ENCODE results near the gene ESR1. TPM values are rescaled to one million over a fixed set of nuclear protein-coding genes. Genes with fewer than 3 reads are reported as not detected.

ESR1 gene
- total RNA-seq, 2 donors from 2014 or later = 4.9 TPM

DNA sequence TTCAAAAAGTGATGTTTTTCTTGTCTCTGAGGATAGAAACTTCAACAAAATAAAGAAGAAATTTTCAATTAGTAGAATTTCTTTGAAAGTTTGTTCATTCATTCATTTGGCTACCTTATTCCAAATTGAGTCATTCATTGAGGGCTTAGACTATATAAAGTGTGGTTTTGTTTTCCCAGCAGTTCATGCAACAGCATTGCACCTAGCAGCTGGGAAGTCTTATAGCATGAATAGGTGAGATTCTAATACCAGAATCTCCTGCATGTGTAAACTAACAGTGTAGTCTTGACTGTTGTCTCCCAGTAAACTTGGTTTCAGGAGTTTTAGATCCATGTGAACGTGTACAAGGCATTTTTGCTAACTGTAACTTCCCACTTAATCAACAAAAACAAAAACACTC is 7.1 kb downstream of the ESR1 start:
- Histone ChIP-seq H3K27me3 (replicated peaks; ENCODE audit: insufficient read depth) (no peaks in the 10 kb centered on the region), H3K4me3 (no peak overlapping the region), H3K27ac (no peak overlapping the region), H3K9me3 (no peaks in the 10 kb centered on the region), H3K4me1 (ENCODE audit: control insufficient read depth in 1 of 2, low read depth in 2 of 2) (peaks cover 0 to 2% of the 10 kb centered on the region in 2 donors), H3K36me3 (no peaks in the 10 kb centered on the region)
- ATAC-seq (ENCODE audit: insufficient number of reproducible peaks, low FRiP score, low read depth) = no peak
- no peak for DNase-seq (ENCODE audit: low spot score)
- TF ChIP-seq CTCF (IDR thresholded peaks at IDR 0.05) = no peak

GRCh38 chr6:151822252-151823111 is 15.0 kb downstream of the ESR1 start:
- TF ChIP-seq CTCF (IDR thresholded peaks at IDR 0.05) = no peak
- H3K27me3 ChIP-seq (replicated peaks; ENCODE audit: insufficient read depth) = no peaks in the 10 kb centered on the region
- H3K27ac ChIP-seq = no peak overlapping the region
- no peak overlapping the region for H3K4me3 ChIP-seq
- no peak for DNase-seq (ENCODE audit: low spot score)
- H3K4me1 ChIP-seq (ENCODE audit: control insufficient read depth in 1 of 2, low read depth in 2 of 2) = no peaks in the 10 kb centered on the region
- H3K36me3 ChIP-seq = no peaks in the 10 kb centered on the region
- ATAC-seq (ENCODE audit: insufficient number of reproducible peaks, low FRiP score, low read depth) = no peak
- H3K9me3 ChIP-seq = no peaks in the 10 kb centered on the region

- no peak overlapping the region for H3K27ac ChIP-seq
- no peak for TF ChIP-seq CTCF (IDR thresholded peaks at IDR 0.05)
- ATAC-seq (ENCODE audit: insufficient number of reproducible peaks, low FRiP score, low read depth) = no peak
Observed at GRCh38 chr6:151826517-151827142, 19.1 kb downstream of the ESR1 start.

DNA sequence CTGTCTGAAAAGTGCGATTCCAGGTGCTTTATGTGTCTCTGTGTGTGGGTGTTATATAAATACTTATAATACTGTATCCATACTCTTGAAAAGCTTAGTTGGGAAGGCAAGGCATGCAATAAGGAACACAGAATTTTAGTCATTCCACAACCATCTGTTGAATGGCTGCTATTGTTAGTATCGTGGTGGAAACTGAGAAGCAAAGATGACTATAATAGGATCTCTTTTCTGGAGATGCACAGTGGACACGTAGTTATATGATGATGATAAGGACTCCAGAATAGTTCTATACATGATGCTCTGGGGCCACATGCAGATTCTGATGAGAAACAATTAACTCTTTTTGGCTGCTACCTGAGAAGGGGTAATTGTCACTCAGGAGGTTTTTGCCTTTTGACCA is 25.2 kb downstream of the ESR1 start:
- no peak for DNase-seq (ENCODE audit: low spot score)
- no peak overlapping the region for H3K27ac ChIP-seq
- no peaks in the 10 kb centered on the region for H3K9me3 ChIP-seq
- H3K4me1 ChIP-seq (ENCODE audit: control insufficient read depth in 1 of 2, low read depth in 2 of 2) = no peaks in the 10 kb centered on the region
- TF ChIP-seq CTCF (IDR thresholded peaks at IDR 0.05) = no peak
- ATAC-seq (ENCODE audit: insufficient number of reproducible peaks, low FRiP score, low read depth) = no peak
- H3K36me3 ChIP-seq = no peaks in the 10 kb centered on the region
- no peak overlapping the region for H3K4me3 ChIP-seq
- no peaks in the 10 kb centered on the region for H3K27me3 ChIP-seq (replicated peaks; ENCODE audit: insufficient read depth)

More at GRCh38 chr6:151826517-151827142, 19.1 kb downstream of the ESR1 start:
- Histone ChIP-seq H3K9me3 (no peaks in the 10 kb centered on the region), H3K4me1 (ENCODE audit: control insufficient read depth in 1 of 2, low read depth in 2 of 2) (no peaks in the 10 kb centered on the region), H3K36me3 (no peaks in the 10 kb centered on the region), H3K4me3 (no peak overlapping the region), H3K27me3 (replicated peaks; ENCODE audit: insufficient read depth) (no peaks in the 10 kb centered on the region)
- DNase-seq (ENCODE audit: low spot score) = no peak

GRCh38 chr6:151835396-151835795 is 27.9 kb downstream of the ESR1 start:
- DNase-seq (ENCODE audit: low spot score) (no peak), ATAC-seq (ENCODE audit: insufficient number of reproducible peaks, low FRiP score, low read depth) (no peak)
- Histone ChIP-seq H3K36me3 (no peaks in the 10 kb centered on the region), H3K27ac (no peak overlapping the region), H3K4me3 (no peak overlapping the region), H3K9me3 (no peaks in the 10 kb centered on the region), H3K27me3 (replicated peaks; ENCODE audit: insufficient read depth) (no peaks in the 10 kb centered on the region), H3K4me1 (ENCODE audit: control insufficient read depth in 1 of 2, low read depth in 2 of 2) (no peaks in the 10 kb centered on the region)
- no peak for TF ChIP-seq CTCF (IDR thresholded peaks at IDR 0.05)
